Measurements from ENCODE around the gene ASH1L.
"Not testable (repeated sequence)": the region's sequence is repeated elsewhere in the genome, so short reads cannot be mapped to it uniquely, and the experiment has no call there.

ASH1L gene

GRCh38 chr1:155561779-155562580 lies 623 bp downstream of the ASH1L start:
- peak; percentile 37 to 50 for DNase-seq (ENCODE audit: low read depth in 1 of 2, low spot score in 1 of 2)

DNA sequence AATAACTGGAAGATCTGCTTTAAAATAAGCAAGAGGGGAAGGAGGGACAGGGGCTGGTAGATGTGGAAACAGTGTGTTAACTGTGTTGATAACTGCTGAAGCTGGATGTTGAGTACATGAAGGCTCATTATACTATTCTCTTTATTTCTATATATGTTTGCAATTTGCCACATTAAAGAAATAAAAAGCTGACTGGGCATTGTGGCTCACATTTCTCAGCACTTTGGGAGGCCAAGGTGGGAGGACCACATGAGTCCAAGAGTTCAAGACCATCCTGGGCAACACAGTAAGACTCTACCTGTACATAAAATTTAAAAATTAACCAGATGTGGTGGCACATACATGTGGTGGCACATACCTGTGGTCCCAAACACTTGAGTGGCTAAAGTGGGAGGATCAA lies 6.7 kb downstream of the ASH1L start:
- no peak for DNase-seq (ENCODE audit: low read depth in 1 of 2, low spot score in 1 of 2)

GRCh38 chr1:155553349-155553748 lies 9.3 kb downstream of the ASH1L start:
- DNase-seq (ENCODE audit: low read depth in 1 of 2, low spot score in 1 of 2): no peak

GRCh38 chr1:155548706-155549105 lies 13.9 kb downstream of the ASH1L start:
- no peak for DNase-seq (ENCODE audit: low read depth in 1 of 2, low spot score in 1 of 2)

- no peak for DNase-seq (ENCODE audit: low read depth in 1 of 2, low spot score in 1 of 2)
These were observed 22.4 kb downstream of the ASH1L start for GRCh38 chr1:155540000-155540874.

GRCh38 chr1:155537193-155537592 lies 25.4 kb downstream of the ASH1L start:
- no peak for DNase-seq (ENCODE audit: low read depth in 1 of 2, low spot score in 1 of 2)

DNA sequence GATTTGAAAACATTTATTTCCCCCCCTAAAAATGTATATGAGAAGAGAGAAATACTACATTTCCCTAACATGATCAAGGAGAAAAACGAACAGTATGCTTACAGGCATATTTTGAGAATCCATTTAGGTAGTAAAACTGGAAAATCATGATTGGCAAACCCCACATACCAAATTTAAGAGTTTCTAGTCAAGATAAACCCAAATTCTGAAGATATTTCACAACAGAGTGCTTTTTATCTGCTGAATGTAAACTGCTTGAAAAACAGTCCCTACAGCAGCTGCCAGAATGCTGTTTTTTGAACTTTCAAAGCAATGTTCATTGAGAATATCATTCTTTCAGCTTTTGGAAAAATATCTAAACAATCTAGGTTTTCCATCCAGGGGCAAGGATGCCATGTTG lies 31.0 kb downstream of the ASH1L start:
- DNase-seq (ENCODE audit: low read depth in 1 of 2, low spot score in 1 of 2): no peak

DNA sequence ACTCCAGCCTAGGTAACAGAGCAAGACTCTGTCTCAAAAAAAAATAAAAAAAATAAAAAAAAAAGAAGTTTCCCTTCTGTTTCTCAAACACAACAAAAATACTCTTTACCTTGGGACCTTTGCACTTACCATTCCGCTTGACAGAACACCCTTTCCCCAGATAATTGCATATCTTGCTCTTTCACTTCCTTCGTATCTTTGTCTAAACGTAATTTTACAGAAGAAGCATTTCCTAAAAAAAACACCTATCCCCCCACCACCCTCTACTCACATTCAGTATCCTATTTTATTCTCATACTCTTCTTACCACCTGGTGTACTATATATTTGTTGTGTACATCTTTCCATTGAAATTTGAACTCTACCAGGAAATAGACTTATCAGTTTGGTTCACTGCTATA lies 32.7 kb downstream of the ASH1L start:
- DNase-seq (ENCODE audit: low read depth in 1 of 2, low spot score in 1 of 2): no peak

DNA sequence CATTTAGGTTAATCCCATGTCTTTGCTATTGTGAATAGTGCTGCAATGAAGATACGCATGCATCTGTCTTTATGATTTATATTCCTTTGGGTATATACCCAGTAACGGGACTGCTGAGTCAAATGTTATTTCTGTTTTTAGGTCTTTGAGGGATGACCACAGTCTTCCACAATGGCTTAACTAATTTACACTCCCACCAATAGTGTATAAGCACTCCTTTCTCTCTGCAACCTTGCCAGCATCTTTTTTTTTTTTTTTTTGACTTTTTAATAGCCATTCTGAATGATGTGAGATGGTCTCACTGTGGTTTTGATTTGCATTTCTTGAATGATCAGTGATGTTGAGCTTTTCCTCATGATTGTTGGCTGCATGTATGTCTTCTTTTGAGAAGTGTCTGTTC lies 33.5 kb downstream of the ASH1L start:
- DNase-seq (ENCODE audit: low read depth in 1 of 2, low spot score in 1 of 2): no peak

GRCh38 chr1:155527677-155528076 lies 34.9 kb downstream of the ASH1L start:
- DNase-seq (ENCODE audit: low read depth in 1 of 2, low spot score in 1 of 2): no peak

DNA sequence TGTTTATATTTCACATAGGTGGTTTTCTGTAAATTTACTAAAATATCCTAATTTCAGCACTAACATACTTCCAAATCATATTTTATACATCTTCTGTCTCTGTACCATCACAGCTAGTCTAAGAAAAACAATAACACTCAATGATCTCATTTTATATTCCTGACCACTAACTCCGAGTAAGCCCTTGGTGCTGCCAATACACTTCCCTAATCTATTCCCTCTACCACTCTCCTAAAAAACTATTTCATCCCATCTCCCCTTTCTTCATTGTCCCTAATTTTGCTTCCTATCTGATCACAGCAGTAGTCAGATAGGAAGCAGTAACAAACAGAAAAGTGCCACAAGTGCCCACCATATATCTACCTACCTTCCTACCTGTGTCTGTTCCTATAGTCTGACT lies 36.2 kb downstream of the ASH1L start:
- no peak for DNase-seq (ENCODE audit: low read depth in 1 of 2, low spot score in 1 of 2)

- DNase-seq (ENCODE audit: low read depth in 1 of 2, low spot score in 1 of 2): no peak
These were observed 40.5 kb downstream of the ASH1L start for GRCh38 chr1:155522069-155522468.

DNA sequence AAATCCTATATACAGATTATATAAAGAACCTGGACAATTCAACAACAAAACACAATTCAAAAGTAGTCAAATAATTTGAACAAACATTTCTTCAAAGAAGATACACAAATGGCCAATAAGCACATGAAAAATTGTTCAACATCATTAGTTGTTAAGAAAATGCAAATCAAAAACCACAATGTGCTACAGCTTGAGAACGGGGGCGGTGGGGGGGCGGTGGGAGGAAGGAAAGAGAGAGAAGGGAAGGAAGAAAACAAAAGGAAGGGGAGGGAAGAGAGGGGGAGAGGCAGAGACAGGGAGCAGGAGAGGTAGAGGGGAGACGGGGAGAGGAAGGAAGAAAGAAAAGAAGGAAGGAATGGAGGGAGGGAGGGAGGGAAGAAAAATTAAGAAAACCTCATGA lies 44.1 kb downstream of the ASH1L start:
- DNase-seq (ENCODE audit: low read depth in 1 of 2, low spot score in 1 of 2): no peak

DNA sequence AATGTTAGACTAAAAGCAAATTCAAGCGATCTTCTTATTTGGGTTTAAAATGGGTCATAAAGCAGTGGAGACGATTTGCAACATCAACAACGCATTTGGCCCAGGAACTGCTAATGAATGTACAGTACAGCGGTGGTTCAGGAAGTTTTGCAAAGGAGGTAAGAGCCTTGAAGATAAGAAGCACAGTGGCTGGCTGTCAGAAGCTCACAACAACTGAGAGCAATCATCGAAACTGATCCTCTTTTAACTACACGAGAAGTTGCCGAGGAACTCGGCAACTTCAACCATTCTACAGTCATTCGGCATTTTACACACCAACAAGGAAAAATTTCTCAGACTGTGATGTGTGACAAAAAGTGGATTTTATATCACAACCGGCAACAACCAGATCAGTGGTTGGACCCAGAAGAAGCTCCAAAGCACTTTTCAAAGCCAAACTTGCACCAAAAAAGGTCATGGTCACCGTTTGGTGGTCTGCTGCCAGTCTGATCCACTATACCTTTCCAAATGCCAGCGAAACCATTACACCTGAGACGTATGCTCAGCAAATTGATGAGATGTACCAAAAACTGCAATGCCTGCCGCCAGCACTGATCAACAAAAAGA lies 47.9 kb downstream of the ASH1L start:
- DNase-seq (ENCODE audit: low read depth in 1 of 2, low spot score in 1 of 2): no peak

DNA sequence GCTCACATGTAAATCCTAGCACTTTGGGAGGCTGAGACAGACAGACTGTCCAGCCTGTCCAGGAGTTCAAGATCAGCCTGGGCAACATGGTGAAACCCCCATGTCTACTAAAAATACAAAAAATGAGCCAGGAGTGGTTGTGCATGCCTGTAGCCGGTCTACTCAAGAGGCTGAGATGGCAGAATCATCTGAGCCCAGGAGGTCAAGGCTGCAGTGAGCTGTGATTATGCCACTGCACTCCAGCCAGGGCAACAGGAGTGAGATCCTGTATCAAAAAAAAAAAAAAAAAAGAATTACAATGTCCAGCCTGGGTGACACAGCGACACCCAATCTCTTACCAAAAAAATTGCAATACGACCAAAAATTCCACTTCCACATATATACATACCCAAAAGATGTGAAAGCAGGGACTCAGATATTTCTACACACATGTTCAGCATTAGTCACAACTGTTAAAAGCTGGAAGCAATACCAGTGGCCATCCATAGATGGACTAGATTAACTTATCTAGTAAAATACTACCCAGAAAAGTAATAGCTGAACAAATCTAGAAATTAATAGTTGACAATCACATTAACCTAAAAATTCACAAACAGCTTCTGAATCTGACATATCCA lies 49.2 kb downstream of the ASH1L start:
- DNase-seq (ENCODE audit: low read depth in 1 of 2, low spot score in 1 of 2): no peak

GRCh38 chr1:155511385-155511784 lies 51.2 kb downstream of the ASH1L start:
- DNase-seq (ENCODE audit: low read depth in 1 of 2, low spot score in 1 of 2): not testable (repeated sequence)

GRCh38 chr1:155509064-155509463 lies 53.5 kb downstream of the ASH1L start:
- no peak for DNase-seq (ENCODE audit: low read depth in 1 of 2, low spot score in 1 of 2)

- DNase-seq (ENCODE audit: low read depth in 1 of 2, low spot score in 1 of 2): no peak
These were observed 54.7 kb downstream of the ASH1L start for GRCh38 chr1:155507945-155508344.

- DNase-seq (ENCODE audit: low read depth in 1 of 2, low spot score in 1 of 2): not testable (repeated sequence)
These were observed 56.6 kb downstream of the ASH1L start for GRCh38 chr1:155505963-155506362.

- no peak for DNase-seq (ENCODE audit: low read depth in 1 of 2, low spot score in 1 of 2)
These were observed 58.4 kb downstream of the ASH1L start for GRCh38 chr1:155504207-155504606.

- DNase-seq (ENCODE audit: low read depth in 1 of 2, low spot score in 1 of 2): no peak
These were observed 62.5 kb downstream of the ASH1L start for GRCh38 chr1:155499953-155500639.
